ENCODE results near the gene TOP3A. TPM values are rescaled to one million over a fixed set of nuclear protein-coding genes. Genes with fewer than 3 reads are reported as not detected.

The TOP3A gene
- total and polyA plus RNA-seq, 2 experiments from 2014 or later = 21.7 to 76.7 TPM

DNA sequence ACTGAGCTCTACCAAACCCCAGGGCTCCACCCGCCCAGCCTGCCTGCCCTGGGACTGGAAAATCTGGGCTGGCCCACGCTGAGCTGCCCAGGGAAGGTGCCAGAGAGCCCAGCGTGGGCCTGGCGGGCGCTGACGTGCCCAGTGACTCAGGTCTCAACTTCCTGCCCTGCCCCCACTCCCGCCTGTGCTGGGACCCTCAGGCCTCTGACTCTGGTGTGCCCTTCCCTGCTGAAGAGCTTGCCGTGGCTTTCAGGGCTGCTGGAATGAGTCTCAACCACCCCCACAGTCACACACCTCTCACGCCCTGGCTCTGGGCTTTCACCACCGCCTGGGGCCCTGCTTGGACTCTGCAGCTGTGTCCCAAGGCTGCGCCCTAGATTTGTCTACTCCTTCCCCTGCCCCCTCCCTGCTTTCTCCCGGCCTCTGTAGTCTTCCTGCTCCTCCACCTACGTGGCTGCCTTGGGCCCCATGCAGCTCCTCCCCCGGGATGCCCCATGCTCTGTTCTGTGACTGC, 79.0 kb downstream of the TOP3A start (continued):
- TF ChIP-seq, protein P1, sequence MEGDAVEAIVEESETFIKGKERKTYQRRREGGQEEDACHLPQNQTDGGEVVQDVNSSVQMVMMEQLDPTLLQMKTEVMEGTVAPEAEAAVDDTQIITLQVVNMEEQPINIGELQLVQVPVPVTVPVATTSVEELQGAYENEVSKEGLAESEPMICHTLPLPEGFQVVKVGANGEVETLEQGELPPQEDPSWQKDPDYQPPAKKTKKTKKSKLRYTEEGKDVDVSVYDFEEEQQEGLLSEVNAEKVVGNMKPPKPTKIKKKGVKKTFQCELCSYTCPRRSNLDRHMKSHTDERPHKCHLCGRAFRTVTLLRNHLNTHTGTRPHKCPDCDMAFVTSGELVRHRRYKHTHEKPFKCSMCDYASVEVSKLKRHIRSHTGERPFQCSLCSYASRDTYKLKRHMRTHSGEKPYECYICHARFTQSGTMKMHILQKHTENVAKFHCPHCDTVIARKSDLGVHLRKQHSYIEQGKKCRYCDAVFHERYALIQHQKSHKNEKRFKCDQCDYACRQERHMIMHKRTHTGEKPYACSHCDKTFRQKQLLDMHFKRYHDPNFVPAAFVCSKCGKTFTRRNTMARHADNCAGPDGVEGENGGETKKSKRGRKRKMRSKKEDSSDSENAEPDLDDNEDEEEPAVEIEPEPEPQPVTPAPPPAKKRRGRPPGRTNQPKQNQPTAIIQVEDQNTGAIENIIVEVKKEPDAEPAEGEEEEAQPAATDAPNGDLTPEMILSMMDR (conservative IDR thresholded peaks at IDR 0.05; ENCODE audit: low read depth in 2 of 2) = no peak
- TF ChIP-seq JUNB (IDR thresholded peaks at IDR 0.05; ENCODE audit: unreplicated experiment) (no peak), ZNF114 (CRISPR knock-in tag; IDR thresholded peaks at IDR 0.05) (no peak), EZH2 (IDR thresholded peaks at IDR 0.05; ENCODE audit: low read depth, unreplicated experiment) (no peak), STAT1 (IDR thresholded peaks at IDR 0.05; ENCODE audit: unreplicated experiment) (no peak), EZH2phosphoT487 (IDR thresholded peaks at IDR 0.05; ENCODE audit: unreplicated experiment) (no peak)

DNA sequence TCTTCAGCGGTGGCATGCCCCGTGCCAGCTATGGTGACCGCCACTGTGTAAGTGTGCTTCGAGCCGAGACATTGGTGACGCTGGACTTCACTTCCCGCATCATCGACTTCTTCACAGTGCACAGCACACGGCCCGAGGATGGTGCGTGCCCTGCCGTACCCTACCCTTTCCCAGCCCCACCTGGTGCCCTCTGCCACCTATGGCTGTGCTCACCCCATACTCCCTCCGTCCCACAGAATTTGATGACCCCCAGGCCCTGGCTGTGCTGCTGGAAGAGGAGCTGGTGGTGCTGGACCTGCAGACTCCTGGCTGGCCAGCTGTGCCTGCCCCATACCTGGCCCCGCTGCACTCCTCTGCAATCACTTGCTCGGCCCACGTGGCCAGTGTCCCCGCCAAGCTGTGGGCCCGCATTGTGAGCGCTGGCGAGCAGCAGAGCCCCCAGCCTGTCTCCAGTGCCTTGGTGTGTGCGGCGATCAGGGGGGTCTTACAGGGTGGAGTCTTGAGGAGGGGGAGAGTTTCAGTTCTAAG, 79.9 kb downstream of the TOP3A start:
- H3K9me2 ChIP-seq (ENCODE audit: insufficient read depth) = no peaks in the 10 kb centered on the region
- no peak overlapping the region for H3K4me3 ChIP-seq
- H3K79me2 ChIP-seq (replicated peaks; ENCODE audit: insufficient read depth) = peaks cover 19% of the 10 kb centered on the region
- no peaks in the 10 kb centered on the region for H3K27me3 ChIP-seq (ENCODE audit: insufficient read depth)
- H3K4me3 Mint-ChIP-seq = no peak overlapping the region
- peaks cover 4% of the 10 kb centered on the region for H3K27me3 Mint-ChIP-seq (ENCODE audit: insufficient read depth, low read depth, poor library complexity)
- 0 out of 2 replicates have a peak, but pooled peaks cover 3% of the 10 kb centered on the region for H3K36me3 ChIP-seq (ENCODE audit: insufficient read depth)
- H3K4me1 Mint-ChIP-seq = peaks cover 4% of the 10 kb centered on the region; the same call in 1 of the 3 replicates
- no peaks in the 10 kb centered on the region for H3K4me1 ChIP-seq (ENCODE audit: insufficient read depth)
- H3K36me3 Mint-ChIP-seq (ENCODE audit: low read depth) = peaks cover 39% of the 10 kb centered on the region
- no peak overlapping the region for H3K4me2 ChIP-seq
- no peaks in the 10 kb centered on the region for H3F3A ChIP-seq (replicated peaks; ENCODE audit: low read depth)
- no peak for TF ChIP-seq POLR2AphosphoS5 (IDR thresholded peaks at IDR 0.05; ENCODE audit: low read depth)
- TF ChIP-seq CREB1 (CRISPR knock-in tag; IDR thresholded peaks at IDR 0.05; ENCODE audit: low read depth) = no peak
- no peak for TF ChIP-seq EZH2phosphoT487 (IDR thresholded peaks at IDR 0.05; ENCODE audit: unreplicated experiment)
- TF ChIP-seq, protein P2, sequence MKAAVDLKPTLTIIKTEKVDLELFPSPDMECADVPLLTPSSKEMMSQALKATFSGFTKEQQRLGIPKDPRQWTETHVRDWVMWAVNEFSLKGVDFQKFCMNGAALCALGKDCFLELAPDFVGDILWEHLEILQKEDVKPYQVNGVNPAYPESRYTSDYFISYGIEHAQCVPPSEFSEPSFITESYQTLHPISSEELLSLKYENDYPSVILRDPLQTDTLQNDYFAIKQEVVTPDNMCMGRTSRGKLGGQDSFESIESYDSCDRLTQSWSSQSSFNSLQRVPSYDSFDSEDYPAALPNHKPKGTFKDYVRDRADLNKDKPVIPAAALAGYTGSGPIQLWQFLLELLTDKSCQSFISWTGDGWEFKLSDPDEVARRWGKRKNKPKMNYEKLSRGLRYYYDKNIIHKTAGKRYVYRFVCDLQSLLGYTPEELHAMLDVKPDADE (IDR thresholded peaks at IDR 0.05) = no peak
- TF ChIP-seq, protein P3, sequence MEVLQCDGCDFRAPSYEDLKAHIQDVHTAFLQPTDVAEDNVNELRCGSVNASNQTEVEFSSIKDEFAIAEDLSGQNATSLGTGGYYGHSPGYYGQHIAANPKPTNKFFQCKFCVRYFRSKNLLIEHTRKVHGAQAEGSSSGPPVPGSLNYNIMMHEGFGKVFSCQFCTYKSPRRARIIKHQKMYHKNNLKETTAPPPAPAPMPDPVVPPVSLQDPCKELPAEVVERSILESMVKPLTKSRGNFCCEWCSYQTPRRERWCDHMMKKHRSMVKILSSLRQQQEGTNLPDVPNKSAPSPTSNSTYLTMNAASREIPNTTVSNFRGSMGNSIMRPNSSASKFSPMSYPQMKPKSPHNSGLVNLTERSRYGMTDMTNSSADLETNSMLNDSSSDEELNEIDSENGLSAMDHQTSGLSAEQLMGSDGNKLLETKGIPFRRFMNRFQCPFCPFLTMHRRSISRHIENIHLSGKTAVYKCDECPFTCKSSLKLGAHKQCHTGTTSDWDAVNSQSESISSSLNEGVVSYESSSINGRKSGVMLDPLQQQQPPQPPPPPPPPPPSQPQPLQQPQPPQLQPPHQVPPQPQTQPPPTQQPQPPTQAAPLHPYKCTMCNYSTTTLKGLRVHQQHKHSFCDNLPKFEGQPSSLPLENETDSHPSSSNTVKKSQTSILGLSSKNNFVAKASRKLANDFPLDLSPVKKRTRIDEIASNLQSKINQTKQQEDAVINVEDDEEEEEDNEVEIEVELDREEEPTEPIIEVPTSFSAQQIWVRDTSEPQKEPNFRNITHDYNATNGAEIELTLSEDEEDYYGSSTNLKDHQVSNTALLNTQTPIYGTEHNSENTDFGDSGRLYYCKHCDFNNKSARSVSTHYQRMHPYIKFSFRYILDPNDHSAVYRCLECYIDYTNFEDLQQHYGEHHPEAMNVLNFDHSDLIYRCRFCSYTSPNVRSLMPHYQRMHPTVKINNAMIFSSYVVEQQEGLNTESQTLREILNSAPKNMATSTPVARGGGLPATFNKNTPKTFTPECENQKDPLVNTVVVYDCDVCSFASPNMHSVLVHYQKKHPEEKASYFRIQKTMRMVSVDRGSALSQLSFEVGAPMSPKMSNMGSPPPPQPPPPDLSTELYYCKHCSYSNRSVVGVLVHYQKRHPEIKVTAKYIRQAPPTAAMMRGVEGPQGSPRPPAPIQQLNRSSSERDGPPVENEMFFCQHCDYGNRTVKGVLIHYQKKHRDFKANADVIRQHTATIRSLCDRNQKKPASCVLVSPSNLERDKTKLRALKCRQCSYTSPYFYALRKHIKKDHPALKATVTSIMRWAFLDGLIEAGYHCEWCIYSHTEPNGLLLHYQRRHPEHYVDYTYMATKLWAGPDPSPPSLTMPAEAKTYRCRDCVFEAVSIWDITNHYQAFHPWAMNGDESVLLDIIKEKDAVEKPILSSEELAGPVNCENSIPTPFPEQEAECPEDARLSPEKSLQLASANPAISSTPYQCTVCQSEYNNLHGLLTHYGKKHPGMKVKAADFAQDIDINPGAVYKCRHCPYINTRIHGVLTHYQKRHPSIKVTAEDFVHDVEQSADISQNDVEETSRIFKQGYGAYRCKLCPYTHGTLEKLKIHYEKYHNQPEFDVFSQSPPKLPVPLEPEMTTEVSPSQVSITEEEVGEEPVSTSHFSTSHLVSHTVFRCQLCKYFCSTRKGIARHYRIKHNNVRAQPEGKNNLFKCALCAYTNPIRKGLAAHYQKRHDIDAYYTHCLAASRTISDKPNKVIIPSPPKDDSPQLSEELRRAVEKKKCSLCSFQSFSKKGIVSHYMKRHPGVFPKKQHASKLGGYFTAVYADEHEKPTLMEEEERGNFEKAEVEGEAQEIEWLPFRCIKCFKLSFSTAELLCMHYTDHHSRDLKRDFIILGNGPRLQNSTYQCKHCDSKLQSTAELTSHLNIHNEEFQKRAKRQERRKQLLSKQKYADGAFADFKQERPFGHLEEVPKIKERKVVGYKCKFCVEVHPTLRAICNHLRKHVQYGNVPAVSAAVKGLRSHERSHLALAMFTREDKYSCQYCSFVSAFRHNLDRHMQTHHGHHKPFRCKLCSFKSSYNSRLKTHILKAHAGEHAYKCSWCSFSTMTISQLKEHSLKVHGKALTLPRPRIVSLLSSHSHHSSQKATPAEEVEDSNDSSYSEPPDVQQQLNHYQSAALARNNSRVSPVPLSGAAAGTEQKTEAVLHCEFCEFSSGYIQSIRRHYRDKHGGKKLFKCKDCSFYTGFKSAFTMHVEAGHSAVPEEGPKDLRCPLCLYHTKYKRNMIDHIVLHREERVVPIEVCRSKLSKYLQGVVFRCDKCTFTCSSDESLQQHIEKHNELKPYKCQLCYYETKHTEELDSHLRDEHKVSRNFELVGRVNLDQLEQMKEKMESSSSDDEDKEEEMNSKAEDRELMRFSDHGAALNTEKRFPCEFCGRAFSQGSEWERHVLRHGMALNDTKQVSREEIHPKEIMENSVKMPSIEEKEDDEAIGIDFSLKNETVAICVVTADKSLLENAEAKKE (CRISPR knock-in tag; IDR thresholded peaks at IDR 0.05) = no peak
- no peak for TF ChIP-seq STAT1 (IDR thresholded peaks at IDR 0.05; ENCODE audit: unreplicated experiment)
- no peak for TF ChIP-seq JUNB (IDR thresholded peaks at IDR 0.05; ENCODE audit: unreplicated experiment)
- no peak for TF ChIP-seq ZNF331 (CRISPR knock-in tag; IDR thresholded peaks at IDR 0.05; ENCODE audit: low read depth)
- TF ChIP-seq EZH2 (IDR thresholded peaks at IDR 0.05; ENCODE audit: low read depth, unreplicated experiment) = no peak
- no peak for TF ChIP-seq ZNF114 (CRISPR knock-in tag; IDR thresholded peaks at IDR 0.05)
- TF ChIP-seq NANOG (IDR thresholded peaks at IDR 0.05; ENCODE audit: borderline replicate concordance) = no peak
- no peaks in the 10 kb centered on the region for H3K9me3 Mint-ChIP-seq
- no peak overlapping the region; the same call in 1 of the 2 replicates for H3K27ac Mint-ChIP-seq
- no peak for ATAC-seq
- no peak overlapping the region for H2AFZ ChIP-seq
- DNase-seq (ENCODE audit: low spot score) = no peak
- no peaks in the 10 kb centered on the region; the same call in 1 of the 2 replicates for H4K20me1 ChIP-seq (replicated peaks; ENCODE audit: insufficient read depth)
- H3K27ac ChIP-seq (ENCODE audit: low read depth) = no peak overlapping the region

Data from GM23338 (cell line).